HepG2 (cell line): ENCODE results near the gene KLF6. TPM values are rescaled to one million over a fixed set of nuclear protein-coding genes. Genes with fewer than 3 reads are reported as not detected.
A peak's percentile ranks its signal among the peaks of the same experiment; 100 is the strongest.

Experiments used
- ATF7-NPFF ChIP-seq: sonication (generic); formaldehyde crosslinking; IDR thresholded peaks from 2 replicates; pipeline ENCODE4 v1.8.1; 2023; ENCODE audit warnings: mild to moderate bottlenecking, low read depth, missing genetic modification reagents, moderate library complexity
- HNF1A ChIP-seq, 2 experiments: sonication (generic) in 1 of 2; formaldehyde crosslinking in 1 of 2; IDR thresholded peaks; 2 replicates each; pipeline versions ENCODE4 v1.4.0 to v1.6.1; 2016 to 2020; ENCODE audit warnings: borderline replicate concordance in 1 of 2, low read depth in 1 of 2, mild to moderate bottlenecking in 1 of 2, missing genetic modification reagents in 1 of 2
- JARID2 ChIP-seq: sonication (generic); formaldehyde crosslinking; IDR thresholded peaks from 2 replicates; pipeline ENCODE4 v1.8.1; 2023; ENCODE audit warnings: missing genetic modification reagents, inconsistent platforms; ENCODE audit not compliant: insufficient replicate concordance
- JUN ChIP-seq: sonication (generic); formaldehyde crosslinking; IDR thresholded peaks from 2 replicates; pipeline ENCODE4 v1.4.0; 2020; ENCODE audit warnings: mild to moderate bottlenecking, missing genetic modification reagents
- SMAD3 ChIP-seq: sonication (generic); formaldehyde crosslinking; IDR thresholded peaks from 2 replicates; pipeline ENCODE4 v1.4.0; 2020; ENCODE audit warnings: missing genetic modification reagents
- ZMYM2 ChIP-seq: sonication (generic); formaldehyde crosslinking; IDR thresholded peaks from 2 replicates; pipeline ENCODE4 v1.8.0; 2022; ENCODE audit warnings: mild to moderate bottlenecking, missing genetic modification reagents
- ZNF75D ChIP-seq: sonication (generic); formaldehyde crosslinking; IDR thresholded peaks from 2 replicates; pipeline ENCODE4 v1.8.1; 2023; ENCODE audit warnings: missing genetic modification reagents, mild to moderate bottlenecking, borderline replicate concordance
- polyA plus RNA-seq, 8 experiments: library from polyadenylated mRNA; depleted of rRNA in 3 of 8; stranded (reverse) in 7 of 8; unstranded in 1 of 8; fragments of >200 nt; fragmentation: Illumina TruSeq in 4 of 8; extraction: Trizol in 4 of 8; gene quantifications; 2 replicates each; pipeline versions ENCODE4 v1.2.1 to v1.2.3, GENCODE V29; 2011 to 2016; ENCODE audit warnings: low read depth in 4 of 8, missing spikeins in 1 of 8, mixed read lengths in 1 of 8; ENCODE audit not compliant: insufficient read depth in 1 of 8
- total RNA-seq, 5 experiments: library from RNA; depleted of rRNA; stranded (reverse); fragments of >200 nt; fragmentation: Illumina TruSeq; extraction: Trizol; gene quantifications; 2 replicates each; pipeline ENCODE4 v1.2.3, GENCODE V29; 2016; ENCODE audit warnings: low read depth in 1 of 5
- TF ChIP-seq, protein P1 (sequence below): sonication (generic); formaldehyde crosslinking; conservative IDR thresholded peaks from 2 replicates; pipeline ENCODE4 v1.8.0; 2022; ENCODE audit warnings: mild to moderate bottlenecking, moderate library complexity, missing genetic modification reagents
- TF ChIP-seq, protein P2 (sequence below): sonication (generic); formaldehyde crosslinking; IDR thresholded peaks from 2 replicates; pipeline ENCODE4 v1.4.0; 2020; ENCODE audit warnings: missing genetic modification reagents

The KLF6 gene
- total and polyA plus RNA-seq, 2 of the 13 experiments (the other 11 are each of a cell fraction or from before 2014, with no cell fraction given), result 27.0 to 71.9 TPM

GRCh38 chr10:3786295-3787015, 1.4 kb upstream of the KLF6 start (continued):
- no peak for TF ChIP-seq JARID2 (CRISPR knock-in tag)
- peak; percentile 80 for TF ChIP-seq ATF7-NPFF (CRISPR knock-in tag)
- TF ChIP-seq ZNF75D, result no peak
- peak; percentile 60; the same call in 1 of the 2 replicates for TF ChIP-seq ZMYM2
- peak; percentile 45; the same call in 1 of the 2 replicates for TF ChIP-seq SMAD3
- TF ChIP-seq, protein P1, sequence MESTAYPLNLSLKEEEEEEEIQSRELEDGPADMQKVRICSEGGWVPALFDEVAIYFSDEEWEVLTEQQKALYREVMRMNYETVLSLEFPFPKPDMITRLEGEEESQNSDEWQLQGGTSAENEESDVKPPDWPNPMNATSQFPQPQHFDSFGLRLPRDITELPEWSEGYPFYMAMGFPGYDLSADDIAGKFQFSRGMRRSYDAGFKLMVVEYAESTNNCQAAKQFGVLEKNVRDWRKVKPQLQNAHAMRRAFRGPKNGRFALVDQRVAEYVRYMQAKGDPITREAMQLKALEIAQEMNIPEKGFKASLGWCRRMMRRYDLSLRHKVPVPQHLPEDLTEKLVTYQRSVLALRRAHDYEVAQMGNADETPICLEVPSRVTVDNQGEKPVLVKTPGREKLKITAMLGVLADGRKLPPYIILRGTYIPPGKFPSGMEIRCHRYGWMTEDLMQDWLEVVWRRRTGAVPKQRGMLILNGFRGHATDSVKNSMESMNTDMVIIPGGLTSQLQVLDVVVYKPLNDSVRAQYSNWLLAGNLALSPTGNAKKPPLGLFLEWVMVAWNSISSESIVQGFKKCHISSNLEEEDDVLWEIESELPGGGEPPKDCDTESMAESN (CRISPR knock-in tag), result 0 out of 2 replicates have a peak, but pooled peaks have one; percentile 29
- TF ChIP-seq, protein P2, sequence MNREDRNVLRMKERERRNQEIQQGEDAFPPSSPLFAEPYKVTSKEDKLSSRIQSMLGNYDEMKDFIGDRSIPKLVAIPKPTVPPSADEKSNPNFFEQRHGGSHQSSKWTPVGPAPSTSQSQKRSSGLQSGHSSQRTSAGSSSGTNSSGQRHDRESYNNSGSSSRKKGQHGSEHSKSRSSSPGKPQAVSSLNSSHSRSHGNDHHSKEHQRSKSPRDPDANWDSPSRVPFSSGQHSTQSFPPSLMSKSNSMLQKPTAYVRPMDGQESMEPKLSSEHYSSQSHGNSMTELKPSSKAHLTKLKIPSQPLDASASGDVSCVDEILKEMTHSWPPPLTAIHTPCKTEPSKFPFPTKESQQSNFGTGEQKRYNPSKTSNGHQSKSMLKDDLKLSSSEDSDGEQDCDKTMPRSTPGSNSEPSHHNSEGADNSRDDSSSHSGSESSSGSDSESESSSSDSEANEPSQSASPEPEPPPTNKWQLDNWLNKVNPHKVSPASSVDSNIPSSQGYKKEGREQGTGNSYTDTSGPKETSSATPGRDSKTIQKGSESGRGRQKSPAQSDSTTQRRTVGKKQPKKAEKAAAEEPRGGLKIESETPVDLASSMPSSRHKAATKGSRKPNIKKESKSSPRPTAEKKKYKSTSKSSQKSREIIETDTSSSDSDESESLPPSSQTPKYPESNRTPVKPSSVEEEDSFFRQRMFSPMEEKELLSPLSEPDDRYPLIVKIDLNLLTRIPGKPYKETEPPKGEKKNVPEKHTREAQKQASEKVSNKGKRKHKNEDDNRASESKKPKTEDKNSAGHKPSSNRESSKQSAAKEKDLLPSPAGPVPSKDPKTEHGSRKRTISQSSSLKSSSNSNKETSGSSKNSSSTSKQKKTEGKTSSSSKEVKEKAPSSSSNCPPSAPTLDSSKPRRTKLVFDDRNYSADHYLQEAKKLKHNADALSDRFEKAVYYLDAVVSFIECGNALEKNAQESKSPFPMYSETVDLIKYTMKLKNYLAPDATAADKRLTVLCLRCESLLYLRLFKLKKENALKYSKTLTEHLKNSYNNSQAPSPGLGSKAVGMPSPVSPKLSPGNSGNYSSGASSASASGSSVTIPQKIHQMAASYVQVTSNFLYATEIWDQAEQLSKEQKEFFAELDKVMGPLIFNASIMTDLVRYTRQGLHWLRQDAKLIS (CRISPR knock-in tag), result no peak; the same call in 1 of the 2 replicates
- TF ChIP-seq JUN (CRISPR knock-in tag), result peak; percentile 80
- TF ChIP-seq HNF1A (IDR thresholded peaks at IDR 0.05; ENCODE audit: low read depth), result peak; percentile 60; the same call in 1 of the 2 replicates
- peak; percentile 78; the same call in 1 of the 2 replicates for TF ChIP-seq HNF1A (CRISPR knock-in tag; IDR thresholded peaks at IDR 0.05; ENCODE audit: borderline replicate concordance)
